H54 (cell line): ENCODE results near the gene C17orf113.

Experiments
- DNase-seq: peaks from one replicate; pipeline ENCODE4 v3.0.0; 2011; ENCODE audit warnings: low spot score, mixed read lengths; ENCODE audit not compliant: insufficient read length
- FAIRE-seq: peaks from 3 replicates; lab custom pipeline; 2011; peaks lifted over from hg19 to GRCh38; lab: Jason Lieb, UNC
- POLR2A ChIP-seq: IDR thresholded peaks from 2 replicates; pipeline ENCODE4 v1.6.1; 2011; ENCODE audit warnings: low read depth, mild to moderate bottlenecking, low read length

The C17orf113 gene

GRCh38 chr17:42042598-42043319 is 7.6 kb downstream of the C17orf113 start:
- FAIRE-seq (no peak), DNase-seq (no peak)
- no peak for TF ChIP-seq POLR2A

- DNase-seq, result no peak
- no peak for TF ChIP-seq POLR2A
- FAIRE-seq, result no peak
These were observed 8.8 kb downstream of the C17orf113 start for GRCh38 chr17:42041619-42042018.

GRCh38 chr17:42040818-42041217 is 9.6 kb downstream of the C17orf113 start:
- TF ChIP-seq POLR2A, result no peak
- no peak for FAIRE-seq
- DNase-seq, result no peak

- FAIRE-seq (no peak), DNase-seq (no peak)
- no peak for TF ChIP-seq POLR2A
These were observed 10.3 kb downstream of the C17orf113 start for GRCh38 chr17:42039794-42040763.

GRCh38 chr17:42038221-42038973 is 12.0 kb downstream of the C17orf113 start:
- TF ChIP-seq POLR2A, result no peak
- DNase-seq, result no peak
- FAIRE-seq, result no peak

- FAIRE-seq (no peak), DNase-seq (no peak)
These were observed 16.3 kb downstream of the C17orf113 start for GRCh38 chr17:42034059-42034458.

GRCh38 chr17:42031584-42031983 is 18.8 kb downstream of the C17orf113 start:
- FAIRE-seq (no peak), DNase-seq (no peak)
- no peak for TF ChIP-seq POLR2A

More at GRCh38 chr17:42034059-42034458, 16.3 kb downstream of the C17orf113 start:
- no peak for TF ChIP-seq POLR2A

GRCh38 chr17:42028791-42029127 is 21.6 kb downstream of the C17orf113 start:
- no peak for TF ChIP-seq POLR2A
- no peak for FAIRE-seq
- DNase-seq, result no peak

GRCh38 chr17:42027961-42028790 is 22.2 kb downstream of the C17orf113 start:
- no peak for DNase-seq
- TF ChIP-seq POLR2A, result no peak
- no peak for FAIRE-seq

GRCh38 chr17:42027590-42027889 is 22.9 kb downstream of the C17orf113 start:
- DNase-seq, result no peak
- TF ChIP-seq POLR2A, result no peak
- no peak for FAIRE-seq

GRCh38 chr17:42026857-42027589 is 23.4 kb downstream of the C17orf113 start:
- no peak for TF ChIP-seq POLR2A
- DNase-seq (no peak), FAIRE-seq (no peak)

- no peak for TF ChIP-seq POLR2A
- no peak for DNase-seq
- FAIRE-seq, result no peak
These were observed 24.5 kb downstream of the C17orf113 start for GRCh38 chr17:42025936-42026335.
